GM12865 (cell line): ENCODE results near the gene FAM156A.
A peak's percentile ranks its signal among the peaks of the same experiment; 100 is the strongest.
"Not testable (repeated sequence)": the region's sequence is repeated elsewhere in the genome, so short reads cannot be mapped to it uniquely, and the experiment has no call there.

Experiments
- DNase-seq: peaks from one replicate; pipeline ENCODE4 v3.0.0; 2010; ENCODE audit warnings: low read depth
- H3K4me3 ChIP-seq: 2 replicates; pipeline ENCODE4 v1.5.1; 2011; ENCODE audit warnings: mild to moderate bottlenecking, low read depth, low read length, control low read depth
- CTCF ChIP-seq: IDR thresholded peaks from 2 replicates; pipeline ENCODE4 v1.5.1; 2011; ENCODE audit warnings: low read length, control low read depth, low read depth, inconsistent platforms; ENCODE audit not compliant: insufficient read depth; ENCODE audit errors: missing control alignments

FAM156A gene

GRCh38 chrX:52935470-52935784 is 22.9 kb downstream of the FAM156A start:
- H3K4me3 ChIP-seq = peak overlapping the region; percentile 84
- not testable (repeated sequence) for DNase-seq

DNA sequence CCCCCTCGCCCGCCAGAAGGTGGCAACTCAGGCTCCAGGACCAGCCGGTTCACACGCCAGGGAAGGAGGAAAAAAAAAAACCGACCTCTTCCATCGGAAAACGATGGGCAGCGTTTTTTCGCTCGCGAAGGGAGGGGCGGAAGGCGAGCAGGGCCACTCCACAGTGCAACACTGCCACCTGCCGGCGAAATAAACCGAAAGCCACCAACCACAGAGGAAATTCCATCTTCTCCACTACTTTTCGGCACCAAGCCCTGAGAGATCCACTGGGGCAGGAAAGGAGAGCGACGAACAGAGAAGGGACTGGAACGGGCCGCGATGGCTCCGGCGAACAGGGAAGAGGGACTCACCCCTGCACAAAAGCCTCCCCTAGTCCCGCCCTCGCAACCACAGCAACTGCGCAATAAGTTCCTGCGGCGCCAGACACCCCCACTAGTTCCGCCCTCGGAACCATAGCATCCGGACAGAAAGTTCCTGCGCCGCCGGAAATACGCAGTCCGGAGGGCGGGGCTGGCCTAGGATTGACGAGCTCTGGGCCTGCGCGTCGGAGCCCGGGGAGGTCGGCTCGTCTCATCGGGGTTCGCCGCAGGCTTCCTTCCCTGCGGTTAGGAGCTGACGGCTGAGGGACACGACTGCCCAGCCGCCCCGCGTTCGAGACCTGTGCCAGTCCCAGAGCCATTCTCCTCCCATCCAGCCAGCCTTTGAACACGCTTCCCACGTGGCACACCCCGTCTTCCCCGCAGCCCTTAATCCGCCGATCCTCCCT is 23.4 kb downstream of the FAM156A start:
- H3K4me3 ChIP-seq = peak overlapping the region; percentile 84
- peak; percentile 96 for DNase-seq
- TF ChIP-seq CTCF = peak; percentile 70

DNA sequence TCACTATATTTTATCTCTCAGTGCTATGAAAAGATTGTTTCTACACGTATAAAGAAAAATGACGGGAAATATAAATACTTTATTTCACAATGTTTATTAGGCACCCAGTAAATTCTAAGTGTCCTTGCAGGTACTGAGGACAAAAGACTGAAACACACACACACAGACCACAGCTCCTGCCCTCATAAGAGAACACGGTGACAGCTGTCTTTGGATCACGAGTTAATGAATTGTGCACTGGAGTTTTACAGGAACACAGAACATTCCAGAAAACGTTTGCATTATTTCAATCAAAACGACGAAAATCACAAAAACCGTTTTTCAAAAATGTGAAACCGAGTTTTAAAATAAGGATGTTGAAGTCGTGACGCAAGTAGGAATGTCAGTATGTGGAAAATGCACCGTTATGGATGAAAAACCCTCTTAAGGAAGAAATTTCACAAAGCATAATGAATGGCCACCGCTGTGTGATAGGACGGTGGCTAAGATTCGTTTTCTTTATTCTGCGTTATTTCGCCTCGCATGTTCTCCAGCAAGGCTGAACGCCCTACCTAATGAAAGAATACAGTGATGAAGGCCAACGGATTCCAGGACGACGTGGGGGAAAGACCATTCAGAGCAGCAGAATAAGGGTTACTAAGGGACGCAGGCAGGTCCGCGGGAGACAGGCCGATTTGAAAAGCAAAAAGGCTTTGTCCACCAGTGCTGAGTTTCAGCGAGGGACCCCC is 24.2 kb downstream of the FAM156A start:
- no peak for DNase-seq
- TF ChIP-seq CTCF = no peak
- H3K4me3 ChIP-seq = peak overlapping the region; percentile 84

GRCh38 chrX:52933213-52933612 is 25.1 kb downstream of the FAM156A start:
- no peak for DNase-seq
- no peak for TF ChIP-seq CTCF
- no peak overlapping the region for H3K4me3 ChIP-seq

GRCh38 chrX:52930214-52930613 is 28.1 kb downstream of the FAM156A start:
- not testable (repeated sequence) for DNase-seq, H3K4me3 ChIP-seq

DNA sequence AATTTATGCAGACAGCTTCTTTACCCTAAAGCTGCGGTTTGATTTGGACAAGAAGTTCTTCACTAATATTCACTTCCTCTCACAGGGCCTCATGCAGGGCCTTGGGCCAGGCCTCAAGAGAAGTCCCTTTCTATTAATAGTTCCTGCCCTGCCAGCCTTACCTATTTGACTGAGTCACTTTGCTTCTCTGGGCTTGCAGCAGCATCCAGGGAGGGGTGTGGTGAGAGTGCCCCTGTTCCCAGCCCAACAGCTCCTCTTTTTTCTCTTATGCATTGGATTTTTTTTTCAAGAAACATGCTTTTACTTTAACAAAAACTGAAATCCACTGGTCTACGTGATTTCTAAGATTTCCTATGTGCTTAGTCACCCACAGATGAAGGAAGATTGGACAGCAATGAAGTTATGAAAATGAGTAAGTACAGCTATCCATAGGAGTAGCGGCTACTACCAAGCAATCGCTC is 34.5 kb downstream of the FAM156A start:
- no peak for TF ChIP-seq CTCF
- DNase-seq = peak; percentile 79
- peak overlapping the region; percentile 59 for H3K4me3 ChIP-seq

DNA sequence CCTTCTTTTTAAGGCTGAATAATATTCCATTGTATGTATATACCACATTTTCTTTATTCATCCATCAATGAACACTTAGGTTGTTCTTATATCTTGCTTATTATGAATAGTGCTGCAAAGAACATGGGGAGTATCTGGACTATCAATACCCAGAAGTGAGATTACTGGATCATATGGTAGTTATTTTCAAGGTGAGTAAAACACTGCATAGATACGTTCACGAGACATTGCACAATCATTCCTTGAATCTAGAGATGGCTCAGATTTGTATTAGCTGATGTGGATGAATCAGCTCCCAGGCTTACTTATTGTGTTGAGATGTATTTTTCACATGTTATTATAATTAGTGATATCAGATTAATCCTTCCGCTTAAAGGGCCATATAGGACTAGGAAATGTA is 43.6 kb downstream of the FAM156A start:
- not testable (repeated sequence) for DNase-seq

GRCh38 chrX:52913681-52914080 is 44.6 kb downstream of the FAM156A start:
- not testable (repeated sequence) for DNase-seq, H3K4me3 ChIP-seq

More for the DNA sequence above, 43.6 kb downstream of the FAM156A start:
- not testable (repeated sequence) for H3K4me3 ChIP-seq

- DNase-seq, H3K4me3 ChIP-seq: not testable (repeated sequence)
These were observed 48.9 kb downstream of the FAM156A start for GRCh38 chrX:52909313-52909969.

- not testable (repeated sequence) for DNase-seq, H3K4me3 ChIP-seq
These were observed 50.4 kb downstream of the FAM156A start for GRCh38 chrX:52907900-52908299.

GRCh38 chrX:52907137-52907536 is 51.2 kb downstream of the FAM156A start:
- not testable (repeated sequence) for DNase-seq, H3K4me3 ChIP-seq

DNA sequence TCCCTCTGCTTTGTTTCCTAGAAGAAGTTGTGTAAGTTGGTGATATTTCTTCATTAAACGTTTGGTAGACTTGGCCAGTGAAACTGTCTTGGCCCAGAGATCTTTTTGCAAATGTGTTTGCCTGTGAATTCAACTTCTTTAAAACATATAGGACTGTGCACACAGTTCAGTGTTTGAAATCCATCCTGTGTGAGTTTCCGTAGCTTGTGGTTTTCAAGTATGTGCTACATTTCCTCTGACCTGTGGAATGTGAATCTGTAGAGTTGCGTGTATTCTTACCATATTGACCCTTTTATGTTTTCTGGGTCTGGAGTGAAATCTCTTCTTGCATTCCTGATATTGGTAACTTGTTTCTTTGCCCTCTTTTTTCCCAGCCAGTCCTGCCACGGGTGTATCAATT is 52.2 kb downstream of the FAM156A start:
- H3K4me3 ChIP-seq, DNase-seq: not testable (repeated sequence)

DNA sequence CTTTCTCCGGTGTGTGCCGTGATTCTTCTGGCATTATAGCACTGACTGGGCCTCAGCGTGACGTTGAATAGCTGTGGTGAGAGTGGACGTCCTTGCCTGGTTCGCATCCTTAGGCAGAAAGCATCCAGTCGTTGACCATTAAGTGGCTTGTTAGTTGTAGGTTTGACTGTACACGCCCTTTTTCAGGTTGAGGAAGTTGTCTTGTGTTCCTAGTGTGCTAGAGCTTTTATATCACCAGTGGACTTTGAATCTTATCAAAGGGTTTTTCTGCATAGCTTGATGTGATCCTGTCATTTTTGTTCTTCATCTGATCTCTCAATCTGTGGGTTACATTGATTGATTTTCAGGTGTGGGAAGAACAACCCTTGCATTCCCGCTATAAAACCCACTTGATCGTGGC is 52.8 kb downstream of the FAM156A start:
- not testable (repeated sequence) for DNase-seq, H3K4me3 ChIP-seq
